ENCODE results near the gene ATP11A. TPM values are rescaled to one million over a fixed set of nuclear protein-coding genes. Genes with fewer than 3 reads are reported as not detected.

The ATP11A gene
- total RNA-seq, 1 experiment from 2014 or later, result 232 TPM

GRCh38 chr13:112750570-112750969 is 60.7 kb downstream of the ATP11A start:
- intact Hi-C loops (cut with micrococcal nuclease; ENCODE audit: unreplicated experiment), result no loop called here
- no TSS peak for BruUV-seq (replicated peaks)
- Histone ChIP-seq H3K36me3 (ENCODE audit: control insufficient read depth, insufficient read depth, low read length) (peaks cover 1% of the 10 kb centered on the region; the same call in 1 of the 2 replicates), H3K27me3 (replicated peaks; ENCODE audit: control insufficient read depth, insufficient read depth, low read length) (no peaks in the 10 kb centered on the region), H3K4me1 (no peaks in the 10 kb centered on the region), H3K4me3 (ENCODE audit: low read depth, low read length) (no peak overlapping the region), H3K9me3 (no peaks in the 10 kb centered on the region)
- Mint-ChIP-seq H3K27me3 (ENCODE audit: insufficient read depth, unreplicated experiment) (no peaks in the 10 kb centered on the region), H3K36me3 (ENCODE audit: insufficient read depth, unreplicated experiment) (peaks cover 38% of the 10 kb centered on the region), H3K4me1 (ENCODE audit: low read depth, unreplicated experiment) (no peaks in the 10 kb centered on the region), H3K9me3 (ENCODE audit: unreplicated experiment) (no peaks in the 10 kb centered on the region), H3K4me3 (ENCODE audit: unreplicated experiment) (no peak overlapping the region), H3K27ac (ENCODE audit: unreplicated experiment) (no peak overlapping the region)
- ChIA-PET POLR2A (no interaction called here), CTCF (no interaction called here)
- no peak for DNase-seq
- no peak for TF ChIP-seq CTCF (IDR thresholded peaks at IDR 0.05; ENCODE audit: insufficient read depth in 1 of 2, low read depth in 1 of 2, low read length in 1 of 2, severe bottlenecking in 1 of 2, unreplicated experiment in 1 of 2)

- Histone ChIP-seq H3K4me1 (peaks cover 5% of the 10 kb centered on the region), H3K4me3 (ENCODE audit: low read depth, low read length) (no peak overlapping the region), H3K36me3 (ENCODE audit: control insufficient read depth, insufficient read depth, low read length) (peaks cover 1% of the 10 kb centered on the region; the same call in 1 of the 2 replicates), H3K9me3 (no peaks in the 10 kb centered on the region), H3K27me3 (replicated peaks; ENCODE audit: control insufficient read depth, insufficient read depth, low read length) (no peaks in the 10 kb centered on the region)
- Mint-ChIP-seq H3K36me3 (ENCODE audit: insufficient read depth, unreplicated experiment) (peaks cover 44% of the 10 kb centered on the region), H3K9me3 (ENCODE audit: unreplicated experiment) (no peaks in the 10 kb centered on the region), H3K27ac (ENCODE audit: unreplicated experiment) (peak overlapping the region; percentile 73), H3K27me3 (ENCODE audit: insufficient read depth, unreplicated experiment) (no peaks in the 10 kb centered on the region), H3K4me1 (ENCODE audit: low read depth, unreplicated experiment) (no peaks in the 10 kb centered on the region), H3K4me3 (ENCODE audit: unreplicated experiment) (no peak overlapping the region)
- DNase-seq, result no peak
- BruUV-seq (replicated peaks), result no TSS peak
- intact Hi-C loops (cut with micrococcal nuclease; ENCODE audit: unreplicated experiment), result no loop called here
- ChIA-PET POLR2A (no interaction called here), CTCF (no interaction called here)
- no peak for TF ChIP-seq CTCF (IDR thresholded peaks at IDR 0.05; ENCODE audit: insufficient read depth in 1 of 2, low read depth in 1 of 2, low read length in 1 of 2, severe bottlenecking in 1 of 2, unreplicated experiment in 1 of 2)
Measured at GRCh38 chr13:112751617-112752016, 61.8 kb downstream of the ATP11A start.

- peak overlapping the region; percentile 73 for H3K27ac Mint-ChIP-seq (ENCODE audit: unreplicated experiment)
- POLR2A ChIA-PET, result no interaction called here
- CTCF ChIA-PET, result no interaction called here
Measured at GRCh38 chr13:112752211-112752610, 62.4 kb downstream of the ATP11A start.

More at GRCh38 chr13:112752211-112752610, 62.4 kb downstream of the ATP11A start:
- Histone ChIP-seq H3K4me3 (ENCODE audit: low read depth, low read length) (no peak overlapping the region), H3K4me1 (peaks cover 11% of the 10 kb centered on the region), H3K36me3 (ENCODE audit: control insufficient read depth, insufficient read depth, low read length) (peaks cover 1% of the 10 kb centered on the region; the same call in 1 of the 2 replicates), H3K9me3 (no peaks in the 10 kb centered on the region), H3K27me3 (replicated peaks; ENCODE audit: control insufficient read depth, insufficient read depth, low read length) (no peaks in the 10 kb centered on the region)
- Mint-ChIP-seq H3K27me3 (ENCODE audit: insufficient read depth, unreplicated experiment) (no peaks in the 10 kb centered on the region), H3K4me1 (ENCODE audit: low read depth, unreplicated experiment) (peaks cover 5% of the 10 kb centered on the region), H3K9me3 (ENCODE audit: unreplicated experiment) (no peaks in the 10 kb centered on the region), H3K36me3 (ENCODE audit: insufficient read depth, unreplicated experiment) (peaks cover 43% of the 10 kb centered on the region), H3K4me3 (ENCODE audit: unreplicated experiment) (no peak overlapping the region)
- no peak for DNase-seq
- no TSS peak for BruUV-seq (replicated peaks)
- no peak for TF ChIP-seq CTCF (IDR thresholded peaks at IDR 0.05; ENCODE audit: insufficient read depth in 1 of 2, low read depth in 1 of 2, low read length in 1 of 2, severe bottlenecking in 1 of 2, unreplicated experiment in 1 of 2)
- intact Hi-C loops (cut with micrococcal nuclease; ENCODE audit: unreplicated experiment), result no loop called here

Measured in Caco-2 (cell line).